HL-60 (cell line): ENCODE results near the gene IFNA13.

Source experiments
- DNase-seq, 2 experiments: peaks; one replicate each; pipeline ENCODE4 v3.0.0-alpha.2; 2010 to 2020; ENCODE audit warnings: low read depth in 1 of 2, low spot score in 1 of 2
- H3K27ac ChIP-seq: fragments of 250-450 bp; sonication (Bioruptor Pico); replicated peaks from 2 replicates; pipeline ENCODE4 v1.5.1; 2020; ENCODE audit warnings: mild to moderate bottlenecking, moderate library complexity
- H3K27me3 ChIP-seq: fragments of 250-450 bp; sonication (Bioruptor Pico); 2 replicates; pipeline ENCODE4 v1.5.1; 2021; ENCODE audit warnings: mild to moderate bottlenecking, moderate library complexity; ENCODE audit not compliant: insufficient read depth, poor library complexity, severe bottlenecking
- H3K4me3 ChIP-seq: replicated peaks from 2 replicates; pipeline ENCODE4 v1.5.1; 2011; ENCODE audit warnings: mild to moderate bottlenecking, control low read depth, low read length; ENCODE audit not compliant: insufficient read depth
- CTCF ChIP-seq: IDR thresholded peaks from one replicate; pipeline ENCODE4 v1.5.1; 2011; ENCODE audit warnings: low read length, control low read depth, inconsistent platforms; ENCODE audit not compliant: insufficient read depth
- GABPA ChIP-seq: IDR thresholded peaks from 2 replicates; pipeline ENCODE4 v1.6.1; 2012; ENCODE audit warnings: low read depth
- POLR2AphosphoS5 ChIP-seq: IDR thresholded peaks from 2 replicates; pipeline ENCODE4 v1.6.1; 2012; ENCODE audit warnings: low read depth
- SPI1 ChIP-seq: IDR thresholded peaks from 2 replicates; pipeline ENCODE4 v1.6.1; 2012; ENCODE audit warnings: low read depth, mild to moderate bottlenecking, borderline replicate concordance
- TF ChIP-seq, protein P1 (sequence below): IDR thresholded peaks from 2 replicates; pipeline ENCODE4 v1.6.1; 2012; ENCODE audit warnings: low read depth; ENCODE audit not compliant: insufficient replicate concordance

IFNA13 gene

DNA sequence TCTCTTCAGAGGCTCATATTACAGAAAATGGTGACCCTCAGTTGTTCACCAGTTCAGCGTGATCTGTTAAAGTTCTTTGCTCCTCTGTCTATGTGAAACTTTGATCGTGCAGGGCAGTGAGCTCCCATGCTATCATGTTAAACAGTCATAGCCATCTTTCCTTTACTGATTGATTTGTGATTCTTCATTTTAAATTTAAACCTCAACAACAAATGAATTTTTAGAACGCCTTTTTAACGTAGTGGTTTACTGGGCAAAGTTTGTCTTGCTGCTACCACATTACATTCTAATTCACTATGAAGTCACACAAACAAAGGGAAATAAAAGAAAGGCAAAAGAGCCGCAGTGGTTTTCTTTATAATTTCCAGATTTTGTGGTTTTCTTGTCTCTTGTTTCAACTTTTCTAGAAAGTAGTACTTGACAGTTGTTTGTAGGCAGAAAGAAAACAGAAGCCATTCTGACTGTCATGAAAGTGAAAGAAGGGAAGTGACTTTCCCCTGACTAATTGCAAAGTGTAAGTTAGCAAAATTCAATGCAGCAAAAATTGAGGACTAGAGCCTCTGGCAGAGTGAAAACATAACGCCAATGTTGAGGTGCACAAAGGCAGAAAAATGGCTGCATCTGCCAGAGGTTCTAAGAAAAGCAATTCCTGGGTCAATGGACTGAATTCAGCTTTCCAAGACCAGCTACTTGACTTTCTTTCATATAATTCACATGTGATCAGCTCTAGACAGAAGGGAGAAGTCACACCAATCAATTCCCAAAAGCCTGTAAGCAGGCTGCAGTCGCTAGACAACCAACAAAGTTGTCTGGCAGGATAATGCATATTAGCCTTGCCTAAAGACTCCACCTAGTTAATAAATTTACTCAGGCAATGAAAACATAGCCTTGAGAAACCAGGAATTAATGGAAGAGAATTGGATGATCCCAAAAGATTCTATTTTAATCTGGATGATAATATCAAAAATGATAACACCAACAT, 10.1 kb downstream of the IFNA13 start:
- TF ChIP-seq SPI1 (peak; percentile 61; the same call in 1 of the 2 replicates), GABPA (no peak), CTCF (no peak), POLR2AphosphoS5 (no peak)
- TF ChIP-seq, protein P1, sequence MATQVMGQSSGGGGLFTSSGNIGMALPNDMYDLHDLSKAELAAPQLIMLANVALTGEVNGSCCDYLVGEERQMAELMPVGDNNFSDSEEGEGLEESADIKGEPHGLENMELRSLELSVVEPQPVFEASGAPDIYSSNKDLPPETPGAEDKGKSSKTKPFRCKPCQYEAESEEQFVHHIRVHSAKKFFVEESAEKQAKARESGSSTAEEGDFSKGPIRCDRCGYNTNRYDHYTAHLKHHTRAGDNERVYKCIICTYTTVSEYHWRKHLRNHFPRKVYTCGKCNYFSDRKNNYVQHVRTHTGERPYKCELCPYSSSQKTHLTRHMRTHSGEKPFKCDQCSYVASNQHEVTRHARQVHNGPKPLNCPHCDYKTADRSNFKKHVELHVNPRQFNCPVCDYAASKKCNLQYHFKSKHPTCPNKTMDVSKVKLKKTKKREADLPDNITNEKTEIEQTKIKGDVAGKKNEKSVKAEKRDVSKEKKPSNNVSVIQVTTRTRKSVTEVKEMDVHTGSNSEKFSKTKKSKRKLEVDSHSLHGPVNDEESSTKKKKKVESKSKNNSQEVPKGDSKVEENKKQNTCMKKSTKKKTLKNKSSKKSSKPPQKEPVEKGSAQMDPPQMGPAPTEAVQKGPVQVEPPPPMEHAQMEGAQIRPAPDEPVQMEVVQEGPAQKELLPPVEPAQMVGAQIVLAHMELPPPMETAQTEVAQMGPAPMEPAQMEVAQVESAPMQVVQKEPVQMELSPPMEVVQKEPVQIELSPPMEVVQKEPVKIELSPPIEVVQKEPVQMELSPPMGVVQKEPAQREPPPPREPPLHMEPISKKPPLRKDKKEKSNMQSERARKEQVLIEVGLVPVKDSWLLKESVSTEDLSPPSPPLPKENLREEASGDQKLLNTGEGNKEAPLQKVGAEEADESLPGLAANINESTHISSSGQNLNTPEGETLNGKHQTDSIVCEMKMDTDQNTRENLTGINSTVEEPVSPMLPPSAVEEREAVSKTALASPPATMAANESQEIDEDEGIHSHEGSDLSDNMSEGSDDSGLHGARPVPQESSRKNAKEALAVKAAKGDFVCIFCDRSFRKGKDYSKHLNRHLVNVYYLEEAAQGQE = no peak
- Histone ChIP-seq H3K27ac (no peak overlapping the region), H3K4me3 (no peak overlapping the region), H3K27me3 (no peaks in the 10 kb centered on the region)
- peak in 1 of 2 experiments; percentile 1 for DNase-seq

DNA sequence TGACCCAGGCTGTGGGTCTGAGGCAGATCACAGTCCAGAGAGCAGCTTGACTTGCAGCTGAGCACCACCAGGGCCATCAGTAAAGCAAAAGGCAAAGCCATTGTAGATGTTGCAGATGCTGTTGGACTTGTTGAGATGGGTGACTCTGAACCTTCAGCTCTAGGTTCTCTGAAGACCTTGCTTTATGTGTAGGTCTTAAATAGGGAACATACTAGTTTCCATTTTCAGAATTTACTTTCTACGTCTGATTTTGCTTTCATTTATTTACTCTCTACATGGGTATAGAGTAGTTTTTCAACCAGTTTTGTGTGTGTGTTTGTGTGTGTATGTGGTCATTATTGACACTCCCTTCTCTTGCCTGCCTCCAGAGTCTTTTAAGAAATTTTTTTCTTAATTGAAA, 17.1 kb downstream of the IFNA13 start, which contains the start of gene IFNA6:
Gene IFNA6 (minus strand): TSS at position 101 of the 400 bp plus-strand sequence. CDS start 0 bp downstream, at position 101.
- Histone ChIP-seq H3K27me3 (no peaks in the 10 kb centered on the region), H3K27ac (no peak within 1 kb of the TSS), H3K4me3 (no peak within 1 kb of the TSS)
- DNase-seq = no peak
- TF ChIP-seq, protein P1 = no peak
- TF ChIP-seq GABPA (no peak), CTCF (no peak), SPI1 (no peak), POLR2AphosphoS5 (no peak)

- no peaks in the 10 kb centered on the region for H3K27me3 ChIP-seq
- no peak overlapping the region for H3K27ac ChIP-seq
- H3K4me3 ChIP-seq = no peak overlapping the region
- no peak for TF ChIP-seq CTCF
- TF ChIP-seq POLR2AphosphoS5 = no peak
- no peak for TF ChIP-seq GABPA
- TF ChIP-seq, protein P1 = no peak
- no peak for TF ChIP-seq SPI1
- DNase-seq = no peak
Observed at GRCh38 chr9:21348430-21348970, 19.4 kb downstream of the IFNA13 start.
